HG02870 (cell line): ENCODE results near the gene LY6G6C.

Source experiments
- ATAC-seq: cut with Tn5 transposase; IDR thresholded peaks from one replicate; pipeline ENCODE4 v1.9.1; 2021; ENCODE audit warnings: mild to moderate bottlenecking, moderate library complexity; ENCODE audit not compliant: unreplicated experiment

Gene LY6G6C

DNA sequence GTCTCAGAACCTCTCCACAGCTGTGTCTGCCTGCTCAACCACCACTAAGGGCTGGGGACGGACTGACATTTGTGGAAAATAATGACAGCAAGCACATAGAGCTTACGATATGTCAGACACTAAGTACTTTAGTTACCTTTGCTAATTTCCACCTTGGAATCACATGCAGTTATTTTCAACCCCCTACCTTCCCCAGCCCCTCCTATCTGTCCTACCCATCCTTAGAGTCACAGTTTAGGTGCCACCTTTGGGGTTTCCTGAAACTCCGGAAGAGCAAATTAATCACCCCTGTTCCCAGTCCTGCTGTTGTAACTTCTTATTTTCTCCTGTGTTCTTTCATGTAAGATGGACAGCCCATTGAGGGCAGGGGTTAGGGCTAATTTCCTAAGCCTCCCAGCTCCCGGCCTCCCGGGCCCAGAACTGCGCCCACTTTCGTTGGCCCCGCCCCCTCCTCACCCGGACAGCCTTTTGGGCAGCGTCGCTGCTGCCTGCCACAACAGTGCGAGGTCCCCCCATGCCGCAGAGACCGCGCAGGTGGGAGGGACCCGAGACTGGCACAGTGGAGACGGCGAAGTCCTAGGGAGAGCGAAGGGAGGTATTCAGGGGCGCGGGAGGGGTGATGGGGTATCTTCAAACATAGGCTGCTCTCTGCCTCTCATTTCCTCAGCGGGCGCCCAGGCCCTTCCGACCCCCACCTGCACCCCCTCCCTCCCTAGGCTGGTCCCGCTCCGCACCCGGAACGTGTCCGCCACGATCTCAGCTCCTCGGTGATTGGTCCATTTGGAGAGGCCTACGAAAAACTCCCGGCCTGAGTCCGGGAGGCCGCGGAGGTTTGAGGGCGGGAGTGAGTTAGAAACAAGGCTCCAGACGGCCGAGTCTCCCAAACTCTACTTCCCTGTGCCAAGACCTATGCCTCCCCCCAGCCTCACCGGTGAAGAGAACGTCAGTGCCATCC, 6.4 kb upstream of the LY6G6C start:
- ATAC-seq = no peak

DNA sequence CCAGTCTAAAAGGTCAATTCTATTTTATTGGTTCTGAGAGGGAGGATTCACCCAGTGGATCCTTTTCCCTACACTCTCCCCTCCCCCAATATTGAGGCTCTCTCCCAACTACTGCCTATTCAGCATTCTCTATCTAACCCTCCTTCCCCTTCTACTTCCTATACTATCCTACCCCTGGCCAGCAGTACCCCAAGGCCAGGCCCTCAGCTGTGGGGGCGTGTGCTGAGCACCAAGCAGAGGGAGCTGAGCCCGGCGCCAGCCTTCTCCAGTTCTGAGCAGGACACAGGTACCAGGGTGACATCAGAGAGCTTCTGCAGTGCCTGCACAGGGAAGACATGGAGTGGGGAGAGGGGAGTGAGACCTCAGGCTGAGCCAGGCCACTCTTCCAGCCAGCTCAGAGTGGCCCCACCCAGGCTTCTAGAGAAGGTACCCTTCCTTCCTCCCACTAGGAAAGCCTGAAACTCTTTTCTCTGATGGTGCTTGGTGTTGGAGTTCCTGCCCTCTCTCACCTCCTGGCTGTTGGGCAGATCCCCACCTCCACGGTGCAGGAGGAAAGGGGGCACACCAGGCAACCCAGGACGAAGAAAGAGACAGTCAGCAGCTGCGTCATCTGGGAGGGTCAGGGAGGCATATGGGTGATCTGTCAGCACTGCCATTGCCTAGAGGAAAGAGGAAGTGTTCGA, 5.6 kb upstream of the LY6G6C start:
- ATAC-seq = no peak

DNA sequence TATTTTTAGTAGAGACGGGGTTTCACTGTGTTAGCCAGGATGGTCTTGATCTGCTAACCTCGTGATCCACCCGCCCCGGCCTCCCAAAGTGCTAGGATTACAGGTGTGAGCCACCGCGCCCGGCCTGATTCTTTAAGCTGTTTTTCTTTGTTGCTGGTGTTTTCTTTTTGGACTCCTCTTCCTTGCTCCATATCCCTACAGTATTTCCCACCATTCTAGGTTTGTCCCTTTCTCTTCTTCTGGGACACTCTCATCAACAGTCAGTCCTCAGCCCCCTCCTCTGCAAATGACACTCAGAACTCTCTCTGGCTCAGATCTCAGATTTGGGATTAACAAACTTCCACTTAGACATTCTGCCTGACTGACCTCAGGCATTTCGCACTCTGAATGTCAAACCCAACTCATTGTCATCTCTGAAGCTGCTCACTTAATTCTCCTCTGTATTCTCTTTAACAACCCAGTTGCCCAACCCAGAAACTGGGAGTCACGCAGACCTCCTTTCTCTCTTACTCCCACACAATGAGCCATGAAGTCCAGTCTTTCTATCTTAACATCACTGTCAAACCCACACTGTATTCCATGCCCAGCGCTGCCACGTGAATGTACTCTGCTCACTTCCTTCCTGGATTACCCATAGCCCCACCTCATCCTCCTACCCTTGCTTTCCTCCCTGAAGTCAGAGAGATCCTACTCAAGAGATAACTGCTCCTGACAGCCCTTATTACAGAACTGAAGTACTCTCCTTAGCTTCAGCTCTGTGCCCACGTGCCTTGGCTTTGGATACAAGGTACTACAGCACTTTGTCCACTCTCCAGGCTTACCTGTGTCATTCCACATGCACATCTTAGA, 4.2 kb upstream of the LY6G6C start:
- ATAC-seq = no peak

DNA sequence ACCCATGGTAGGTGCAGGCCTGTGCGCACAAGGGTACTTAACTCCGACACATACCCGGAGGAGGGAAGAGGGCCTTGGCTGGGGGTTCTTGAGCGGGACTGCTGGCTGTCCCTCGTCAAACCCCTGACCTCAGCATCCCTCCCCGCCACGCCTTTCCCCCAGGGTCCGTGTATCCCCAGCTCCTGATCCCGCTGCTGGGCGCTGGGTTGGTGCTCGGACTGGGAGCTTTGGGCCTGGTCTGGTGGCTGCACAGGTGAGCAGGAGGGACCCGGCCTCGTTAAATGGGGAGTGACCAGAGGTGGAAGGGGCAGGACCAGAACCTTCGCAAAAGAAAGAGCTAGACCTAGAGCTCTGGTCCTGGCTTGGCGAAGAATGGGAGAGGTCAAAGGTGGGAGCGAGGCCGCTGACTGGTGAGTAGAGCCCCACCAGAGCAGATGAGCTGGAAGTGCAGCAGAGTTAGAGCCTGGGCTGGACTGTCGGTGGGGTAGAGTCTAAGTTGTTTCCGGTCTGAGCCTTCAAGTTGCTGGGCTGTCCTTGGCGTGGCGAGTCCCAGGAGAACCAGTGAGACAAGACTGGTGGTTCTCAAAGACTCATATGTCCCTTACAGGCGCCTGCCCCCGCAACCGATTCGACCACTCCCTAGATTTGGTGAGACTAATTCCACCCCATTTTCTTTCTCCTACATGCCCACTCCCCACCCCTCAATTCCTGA, 2.6 kb upstream of the LY6G6C start:
- no peak for ATAC-seq

DNA sequence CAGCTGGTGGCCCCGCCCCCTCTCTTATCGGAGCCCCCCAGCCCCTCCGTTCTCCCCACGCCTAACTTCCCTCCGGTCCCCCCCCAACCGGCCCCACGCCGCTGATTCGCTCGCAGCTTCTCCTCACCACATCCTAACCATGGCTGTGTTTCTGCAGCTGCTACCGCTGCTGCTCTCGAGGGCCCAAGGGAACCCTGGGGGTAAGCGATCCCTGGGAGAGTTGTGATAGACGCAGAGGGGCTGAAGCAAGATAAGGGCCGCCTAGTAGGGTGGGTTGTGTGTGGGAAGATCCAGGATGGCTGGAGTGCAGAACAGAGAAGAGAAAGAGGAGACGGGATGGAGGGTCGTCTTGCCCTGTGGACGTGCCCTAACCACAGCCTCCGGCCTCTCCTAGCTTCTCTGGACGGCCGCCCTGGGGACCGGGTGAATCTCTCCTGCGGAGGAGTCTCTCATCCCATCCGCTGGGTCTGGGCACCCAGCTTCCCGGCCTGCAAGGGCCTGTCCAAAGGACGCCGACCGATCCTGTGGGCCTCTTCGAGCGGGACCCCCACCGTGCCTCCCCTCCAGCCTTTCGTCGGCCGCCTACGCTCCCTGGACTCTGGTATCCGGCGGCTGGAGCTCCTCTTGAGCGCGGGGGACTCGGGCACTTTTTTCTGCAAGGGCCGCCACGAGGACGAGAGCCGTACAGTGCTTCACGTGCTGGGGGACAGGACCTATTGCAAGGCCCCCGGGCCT, 1.9 kb upstream of the LY6G6C start, which contains the start of gene MPIG6B:
Gene MPIG6B, plus strand, starts transcription at position 129 of the 735 bp plus-strand sequence. Its CDS starts 11 bp downstream, at position 140.
- no peak for ATAC-seq

DNA sequence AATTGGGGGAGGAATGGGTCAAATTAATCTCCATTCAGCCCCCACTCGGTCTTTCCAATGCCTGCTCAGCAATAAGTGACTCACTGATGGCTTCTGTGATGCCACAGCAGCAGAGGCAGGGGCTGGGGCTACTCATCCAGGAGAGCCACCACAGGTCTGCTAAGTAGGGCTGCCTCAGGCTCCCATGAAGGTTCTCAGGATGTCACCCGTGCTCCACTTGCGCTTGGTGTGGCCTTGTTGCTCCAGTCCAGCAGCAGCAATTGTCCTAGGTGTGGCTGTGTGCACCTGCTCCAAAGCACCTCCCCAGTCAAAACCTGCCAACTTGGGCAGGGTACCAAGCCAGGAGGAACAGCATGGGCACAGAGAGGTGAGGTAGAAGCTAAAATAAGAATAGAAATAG, 627 bp upstream of the LY6G6C start:
- no peak for ATAC-seq

DNA sequence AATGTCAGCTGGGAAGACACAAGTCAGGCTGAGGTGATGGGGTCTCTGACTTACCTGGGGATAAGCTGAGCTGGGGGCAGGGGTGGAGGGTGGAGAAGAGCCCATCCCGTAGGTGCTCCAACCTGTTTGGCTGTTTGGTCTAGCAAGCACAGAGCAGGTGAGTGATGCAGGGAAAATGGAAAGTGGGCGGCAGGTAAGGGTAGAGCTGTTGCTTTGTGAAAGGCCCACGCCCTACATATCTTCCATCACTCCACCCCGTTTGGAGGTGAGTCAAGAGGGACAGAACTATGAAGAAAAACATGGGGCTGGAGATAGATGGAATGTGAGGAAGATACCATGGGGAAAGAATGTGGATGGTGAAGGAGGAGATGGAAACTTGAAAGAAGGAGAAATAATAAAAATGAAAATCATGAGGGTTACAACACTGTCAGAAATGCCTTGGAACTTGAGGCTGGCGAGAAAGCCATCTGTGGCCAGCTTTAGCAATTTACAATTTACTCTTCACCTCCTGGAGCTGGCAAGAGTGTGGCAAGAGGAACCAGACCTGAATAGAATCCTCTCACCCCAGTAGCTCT, 1.3 kb downstream of the LY6G6C start:
- ATAC-seq = no peak

DNA sequence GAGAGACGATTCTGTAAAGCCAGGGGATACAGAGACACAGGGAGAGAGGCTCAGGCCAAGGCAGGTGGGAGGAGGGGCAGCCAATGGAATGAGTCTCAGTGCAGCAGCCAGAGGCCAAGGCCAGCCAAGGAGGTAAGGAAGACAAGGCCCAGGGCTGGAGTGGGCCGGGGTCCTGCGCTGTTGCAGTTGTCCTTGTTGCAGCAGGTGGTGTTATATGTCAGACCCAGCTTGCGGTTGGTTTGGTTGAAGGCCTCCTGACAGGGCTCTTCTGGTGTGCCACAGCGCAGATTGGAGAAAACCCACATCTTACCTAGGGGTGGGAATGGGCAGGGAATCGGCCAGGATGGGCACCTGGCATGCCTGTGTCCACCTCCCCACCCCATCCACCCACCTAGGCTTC, 2.5 kb downstream of the LY6G6C start:
- no peak for ATAC-seq

DNA sequence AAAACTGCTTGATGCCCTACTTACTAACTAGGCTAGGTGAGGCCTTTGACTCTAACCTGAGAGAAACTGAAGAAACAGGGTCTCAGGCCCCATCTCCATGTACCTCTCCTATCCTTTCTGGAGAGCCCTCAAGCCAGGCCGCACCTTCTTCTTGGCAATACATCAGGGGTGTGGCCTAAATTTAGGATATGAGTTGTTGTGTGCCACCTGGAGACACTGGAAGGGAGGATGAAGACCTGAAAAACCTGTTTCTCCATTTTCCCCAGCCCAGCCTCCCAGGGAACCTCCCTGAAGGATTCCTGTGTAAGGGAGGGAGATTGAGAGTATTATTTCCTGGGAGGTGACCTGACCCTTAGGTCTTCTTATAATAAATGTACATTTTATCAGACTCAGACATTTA, 3.3 kb downstream of the LY6G6C start:
- ATAC-seq = no peak

DNA sequence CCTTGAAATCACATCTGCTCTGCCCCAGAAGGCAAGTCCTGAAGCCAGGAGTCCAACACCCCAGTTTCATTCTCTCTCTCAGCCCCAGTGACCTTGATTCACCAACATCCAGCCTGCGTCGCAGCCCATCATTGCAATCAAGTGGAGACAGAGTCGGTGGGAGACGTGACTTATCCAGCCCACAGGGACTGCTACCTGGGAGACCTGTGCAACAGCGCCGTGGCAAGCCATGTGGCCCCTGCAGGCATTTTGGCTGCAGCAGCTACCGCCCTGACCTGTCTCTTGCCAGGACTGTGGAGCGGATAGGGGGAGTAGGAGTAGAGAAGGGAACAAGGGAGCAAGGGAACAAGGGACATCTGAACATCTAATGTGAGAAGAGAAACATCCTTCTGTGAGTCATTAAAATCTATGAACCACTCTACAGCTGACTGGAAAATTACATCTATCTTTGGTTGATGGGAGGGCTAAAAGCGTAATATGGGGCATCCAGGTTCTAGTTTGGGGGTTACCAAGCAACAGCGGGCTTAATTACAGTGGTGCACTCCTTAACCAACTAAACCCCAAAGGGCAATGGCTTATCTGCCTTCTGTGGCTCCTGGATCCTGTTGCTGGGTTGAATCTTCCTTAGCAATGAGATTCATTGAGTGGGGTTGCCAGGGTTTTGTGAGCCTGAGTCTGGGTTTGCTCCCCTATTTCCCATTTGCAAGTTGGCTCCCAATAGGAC, 3.9 kb downstream of the LY6G6C start:
- no peak for ATAC-seq

DNA sequence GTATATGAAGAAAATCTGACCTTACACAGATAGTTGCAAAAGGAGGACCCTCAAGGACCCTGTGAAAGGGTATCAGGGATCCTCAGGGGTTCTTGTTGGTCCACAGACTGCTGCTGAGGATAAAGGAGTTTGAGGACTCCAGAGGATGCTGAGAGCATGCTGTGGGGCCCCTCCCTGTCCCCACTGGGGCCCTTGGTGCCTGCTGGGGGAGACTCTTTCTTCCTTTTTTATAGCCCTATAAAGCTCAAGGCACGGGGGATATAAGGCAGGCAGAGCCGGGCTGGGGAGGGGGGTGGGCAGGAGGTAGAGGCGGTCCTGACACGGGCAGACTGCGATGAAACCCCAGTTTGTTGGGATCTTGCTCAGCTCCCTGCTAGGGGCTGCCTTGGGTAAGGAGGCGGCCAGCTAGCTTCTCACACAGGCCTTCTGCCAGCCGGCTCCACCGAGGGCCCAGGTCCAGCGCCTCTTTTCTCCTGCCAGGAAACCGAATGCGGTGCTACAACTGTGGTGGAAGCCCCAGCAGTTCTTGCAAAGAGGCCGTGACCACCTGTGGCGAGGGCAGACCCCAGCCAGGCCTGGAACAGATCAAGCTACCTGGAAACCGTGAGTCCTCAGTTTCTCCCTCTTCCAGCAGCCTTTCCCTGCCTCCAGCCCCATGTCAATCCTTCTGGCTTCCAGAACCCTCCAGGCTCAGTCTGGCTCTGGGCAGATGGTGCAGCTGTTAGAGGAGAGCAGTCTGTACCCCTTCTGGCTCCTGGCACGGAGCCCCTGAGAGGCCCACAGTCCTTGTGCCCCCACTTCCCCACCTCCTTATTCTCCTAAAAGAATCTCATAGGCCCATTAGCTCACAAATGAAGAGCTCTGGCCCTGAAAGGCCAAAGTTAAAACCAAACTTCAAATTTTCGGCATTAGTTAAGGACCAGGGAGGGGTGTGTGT, 6.3 kb downstream of the LY6G6C start, which contains the start of gene LY6G6D:
Gene LY6G6D, plus strand, starts transcription at position 327 of the 937 bp plus-strand sequence. Its CDS starts 8 bp downstream, at position 335.
- no peak for ATAC-seq

DNA sequence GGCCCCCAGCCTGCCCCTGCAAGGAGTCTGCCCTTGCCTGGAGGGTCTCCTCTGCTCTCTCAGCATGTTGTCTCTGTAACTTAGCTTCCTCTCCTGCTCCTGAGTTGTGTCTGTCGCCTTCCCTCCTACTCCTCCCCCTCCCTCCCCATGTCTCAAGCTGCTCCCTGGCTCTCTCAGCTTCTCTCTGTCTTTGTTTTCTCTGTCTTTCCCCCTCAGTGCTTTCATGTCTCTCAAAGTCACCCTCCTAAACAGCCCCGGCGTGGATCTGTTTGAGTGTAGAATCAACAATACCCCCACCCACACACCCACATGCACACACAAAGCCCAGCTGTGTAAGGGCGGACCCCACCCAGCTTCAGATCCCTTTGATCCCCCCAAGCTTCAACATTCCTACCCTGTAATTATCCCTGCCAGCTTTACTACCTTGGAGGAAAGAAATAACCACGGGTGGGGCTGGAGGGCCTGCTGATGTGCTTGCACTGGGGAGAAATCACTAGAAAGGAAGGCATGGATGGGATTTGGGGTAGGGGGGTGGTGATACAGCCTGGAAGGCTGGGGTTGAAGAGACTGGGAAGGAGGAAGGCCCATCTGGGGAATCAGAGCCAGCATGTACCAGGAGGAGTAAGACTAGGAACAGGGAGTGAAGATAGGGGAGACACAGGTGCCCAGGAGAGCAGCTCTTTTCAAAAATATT, 7.4 kb downstream of the LY6G6C start:
- no peak for ATAC-seq

DNA sequence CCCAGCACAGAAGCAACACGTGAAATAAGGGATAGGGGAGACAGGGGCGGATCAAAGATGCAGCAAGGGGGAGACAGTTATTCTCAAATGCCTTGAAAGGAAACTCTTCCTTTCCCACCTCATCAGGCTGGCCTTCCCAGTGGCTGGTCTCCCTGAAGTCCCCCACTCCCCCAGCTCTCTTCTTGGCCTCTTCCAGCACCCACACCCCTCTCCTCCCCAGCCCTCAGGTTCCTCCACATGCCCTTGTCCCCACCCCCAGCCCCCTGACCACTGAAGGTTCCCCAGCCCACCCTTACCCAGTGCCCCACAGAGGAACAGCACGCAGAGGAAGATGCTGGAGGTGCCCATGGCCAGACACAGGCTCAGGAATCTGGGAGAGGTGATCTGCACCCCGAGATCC, 8.1 kb downstream of the LY6G6C start:
- ATAC-seq = no peak

DNA sequence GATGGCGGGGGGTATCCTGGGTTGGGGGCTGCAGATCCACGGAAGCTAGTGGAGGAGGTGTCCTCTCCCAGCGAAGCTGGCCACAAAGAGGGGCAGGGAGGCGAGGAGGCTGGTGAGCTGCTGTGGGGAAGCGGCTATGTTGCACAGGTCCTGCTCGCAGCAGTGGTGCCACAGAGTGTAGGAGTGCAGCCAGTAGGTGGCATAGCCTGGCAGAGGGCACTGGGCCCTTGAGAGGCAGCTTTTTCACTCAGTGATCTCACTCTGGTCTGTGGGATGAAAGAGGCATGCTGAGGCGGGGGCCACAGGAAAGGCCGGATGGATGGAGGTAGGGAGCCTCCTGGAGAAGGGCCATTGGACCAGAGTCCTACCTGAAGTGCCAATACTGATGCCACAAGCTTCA, 9.2 kb downstream of the LY6G6C start:
- no peak for ATAC-seq

DNA sequence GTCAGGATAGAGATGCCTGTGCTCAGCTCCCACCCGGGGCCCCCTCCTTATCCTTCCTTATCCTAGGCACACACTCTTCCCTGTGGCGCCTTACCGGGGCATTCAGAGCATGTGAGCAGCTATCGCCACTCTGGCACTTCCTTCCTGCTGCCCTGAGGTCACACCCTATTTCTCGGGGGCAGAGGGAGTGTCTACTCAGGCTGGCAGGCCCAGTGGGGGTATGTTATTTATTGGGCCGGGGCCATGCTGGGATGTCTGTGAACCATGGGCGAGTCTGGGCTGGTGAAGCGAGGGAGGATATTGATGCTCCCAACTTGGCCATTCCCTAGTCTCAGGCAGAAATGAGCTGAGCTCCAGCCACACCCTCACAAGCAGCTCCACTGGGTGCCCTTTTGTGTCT, 10.3 kb downstream of the LY6G6C start:
- no peak for ATAC-seq

DNA sequence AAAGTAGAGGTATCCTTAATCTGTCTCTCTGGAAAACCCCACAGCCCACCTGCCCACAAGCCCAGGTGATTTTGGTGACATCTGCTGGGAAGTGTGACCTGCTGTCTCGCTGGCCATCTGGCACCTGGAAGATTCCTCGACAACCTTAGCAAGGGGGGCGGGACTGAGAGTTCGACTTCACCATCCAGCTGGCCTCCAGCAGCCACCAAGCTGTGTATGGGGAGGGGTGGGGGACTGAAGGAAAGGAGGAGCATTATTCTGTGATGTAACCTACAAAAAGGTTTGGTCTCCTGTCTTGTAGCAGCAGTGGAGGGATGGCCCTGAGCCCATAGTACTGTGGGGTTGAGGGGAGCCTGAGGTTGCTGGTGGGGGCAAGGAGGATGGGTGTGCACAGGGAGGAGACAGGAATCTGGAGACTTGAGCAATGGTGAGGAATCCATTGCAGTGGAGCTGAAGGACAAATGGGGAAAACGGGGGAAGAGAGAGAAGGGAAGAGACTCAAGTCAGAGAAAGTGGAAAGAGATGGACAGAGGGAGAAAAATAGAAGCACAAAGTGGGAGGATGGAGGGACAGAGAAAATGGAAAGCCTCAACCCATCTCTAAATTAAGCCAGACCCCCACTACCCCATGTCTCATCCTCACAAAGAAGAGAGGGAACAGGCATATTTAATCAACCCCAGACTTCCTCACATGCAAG, 10.9 kb downstream of the LY6G6C start:
- no peak for ATAC-seq
